K562 (cell line): ENCODE data around the gene AP1M1. TPM values are rescaled to one million over a fixed set of nuclear protein-coding genes. Genes with fewer than 3 reads are reported as not detected.

Experiments used
- ARID3B ChIP-seq: fragments of 250-450 bp; sonication (Bioruptor Pico); IDR thresholded peaks from 2 replicates; pipeline ENCODE4 v1.4.0; 2020; ENCODE audit warnings: borderline replicate concordance
- BRF2 ChIP-seq: IDR thresholded peaks from 3 replicates; pipeline ENCODE4 v1.6.1; 2011; ENCODE audit warnings: borderline replicate concordance, mild to moderate bottlenecking; ENCODE audit not compliant: insufficient read length, insufficient read depth
- ETS1 ChIP-seq: conservative IDR thresholded peaks from 2 replicates; pipeline ENCODE4 v1.6.1; 2011; ENCODE audit warnings: low read depth, mild to moderate bottlenecking, low read length; ENCODE audit not compliant: control insufficient read depth
- ETV1 ChIP-seq: fragments of 450-650 bp; conservative IDR thresholded peaks from 2 replicates; pipeline ENCODE4 v1.6.1; 2016; ENCODE audit warnings: missing genetic modification characterization, control low read depth, low read depth, missing compliant biosample characterization
- HBP1 ChIP-seq: fragments of 450-650 bp; formaldehyde crosslinking; IDR thresholded peaks from 2 replicates; pipeline ENCODE4 v1.4.0; 2022; ENCODE audit warnings: missing genetic modification characterization
- HDAC1 ChIP-seq, 2 experiments: fragments of 450-650 bp; IDR thresholded peaks; 2 replicates each; pipeline ENCODE4 v1.6.1; 2016 to 2017; ENCODE audit warnings: inconsistent platforms in 1 of 2, mild to moderate bottlenecking in 1 of 2, moderate library complexity in 1 of 2
- KLF1 ChIP-seq: fragments of 450-650 bp; IDR thresholded peaks from 2 replicates; pipeline ENCODE4 v1.6.1; 2016; ENCODE audit warnings: missing genetic modification characterization, missing compliant biosample characterization
- MAZ ChIP-seq, 2 experiments: fragments of 450-650 bp in 1 of 2; sonication (generic) in 1 of 2; formaldehyde crosslinking; IDR thresholded peaks in 1 of 2; conservative IDR thresholded peaks in 1 of 2; 2 replicates each; pipeline versions ENCODE4 v1.4.0 to v1.5.0; 2020; ENCODE audit warnings: mild to moderate bottlenecking in 1 of 2, missing genetic modification reagents in 1 of 2
- MBD2 ChIP-seq: sonication (generic); IDR thresholded peaks from 2 replicates; pipeline ENCODE4 v1.6.1; 2016; ENCODE audit warnings: low read depth, borderline replicate concordance
- NCOA6 ChIP-seq: fragments of 450-650 bp; IDR thresholded peaks from 2 replicates; pipeline ENCODE4 v1.6.1; 2017; ENCODE audit warnings: mild to moderate bottlenecking
- NONO ChIP-seq, 2 experiments: fragments of 200-400 bp in 1 of 2; fragments of 450-650 bp in 1 of 2; formaldehyde crosslinking in 1 of 2; IDR thresholded peaks; 2 replicates each; pipeline ENCODE4 v1.6.1; 2017; ENCODE audit warnings: low read depth in 2 of 2, mild to moderate bottlenecking in 2 of 2, moderate library complexity in 2 of 2, low read length in 1 of 2
- POLR2H ChIP-seq: IDR thresholded peaks from 2 replicates; pipeline ENCODE4 v1.6.1; 2016; ENCODE audit warnings: missing genetic modification characterization, low read depth, mild to moderate bottlenecking, control low read depth, missing compliant biosample characterization, moderate library complexity
- SLC30A9 ChIP-seq: fragments of 250-450 bp; sonication (Bioruptor Pico); IDR thresholded peaks from 2 replicates; pipeline ENCODE4 v1.8.0; 2022; ENCODE audit warnings: mild to moderate bottlenecking, moderate library complexity
- TAF7 ChIP-seq: fragments of 450-650 bp; IDR thresholded peaks from 2 replicates; pipeline ENCODE4 v1.6.1; 2016; ENCODE audit warnings: missing genetic modification characterization, missing compliant biosample characterization
- TEAD2 ChIP-seq: fragments of 450-650 bp; IDR thresholded peaks from 2 replicates; pipeline ENCODE4 v1.6.1; 2016; ENCODE audit warnings: missing genetic modification characterization, control low read depth, missing compliant biosample characterization
- TRIM24 ChIP-seq, 2 experiments: fragments of 450-650 bp; IDR thresholded peaks; 2 replicates each; pipeline ENCODE4 v1.6.1; 2016
- ZBTB2 ChIP-seq: fragments of 450-650 bp; IDR thresholded peaks from 2 replicates; pipeline ENCODE4 v1.6.1; 2016; ENCODE audit warnings: antibody characterized with exemption
- ZFP36 ChIP-seq: fragments of 150-350 bp; IDR thresholded peaks from 2 replicates; pipeline ENCODE4 v1.6.1; 2018; ENCODE audit warnings: low read length, low read depth; ENCODE audit not compliant: partially characterized antibody
- ZNF124 ChIP-seq: sonication (generic); formaldehyde crosslinking; IDR thresholded peaks from 2 replicates; pipeline ENCODE4 v1.8.1; 2022; ENCODE audit warnings: missing genetic modification reagents
- ZNF57 ChIP-seq: fragments of 450-650 bp; formaldehyde crosslinking; IDR thresholded peaks from 2 replicates; pipeline ENCODE4 v1.4.0; 2020; ENCODE audit warnings: mild to moderate bottlenecking, moderate library complexity
- ZNF696 ChIP-seq: fragments of 250-450 bp; sonication (Bioruptor Pico); conservative IDR thresholded peaks from 2 replicates; pipeline ENCODE4 v1.4.0; 2020; ENCODE audit warnings: mild to moderate bottlenecking, moderate library complexity
- ZNF764 ChIP-seq: fragments of 250-450 bp; sonication (Bioruptor Pico); IDR thresholded peaks from 2 replicates; pipeline ENCODE4 v1.4.0; 2020; ENCODE audit warnings: low read depth, mild to moderate bottlenecking, moderate library complexity
- polyA plus RNA-seq, 8 experiments: library from polyadenylated mRNA; depleted of rRNA in 4 of 8; stranded (reverse) in 5 of 8; unstranded in 3 of 8; fragments of >200 nt; fragmentation: Nextera tagmentation in 2 of 8; fragmentation: Illumina TruSeq in 1 of 8; extraction: Ambion mirVana in 2 of 8; extraction: Trizol in 1 of 8; gene quantifications; 2 replicates each; pipeline versions ENCODE4 v1.2.1 to v1.2.3, GENCODE V29; 2011 to 2014; ENCODE audit warnings: inconsistent platforms in 1 of 8, missing spikeins in 1 of 8
- total RNA-seq, 7 experiments: library from RNA; depleted of rRNA in 6 of 7; stranded (reverse); fragments of >200 nt in 6 of 7; fragmentation: Illumina TruSeq in 2 of 7; extraction: Trizol in 2 of 7; gene quantifications; 2 replicates each; pipeline versions ENCODE4 v1.2.1 to v1.2.3, GENCODE V29; 2011 to 2021; ENCODE audit warnings: low replicate concordance in 1 of 7

AP1M1 gene
- total and polyA plus RNA-seq, 9 of the 15 experiments (the other 6 are each of a cell fraction or from before 2014, with no cell fraction given), result 0.87 to 56.2 (median 29.1) TPM

GRCh38 chr19:16185123-16185767, 12.5 kb upstream of the AP1M1 start, which contains the start of gene FAM32A (continued):
- TF ChIP-seq ARID3B (CRISPR knock-in tag) (no peak), BRF2 (no peak), SLC30A9 (CRISPR knock-in tag) (no peak), MBD2 (peak; percentile 88), ZNF57 (no peak), ZBTB2 (peak; percentile 83; the same call in 1 of the 2 replicates), NCOA6 (no peak), MAZ (CRISPR knock-in tag; conservative IDR thresholded peaks at IDR 0.05 in 1 of 2, IDR thresholded peaks at IDR 0.05 in 1 of 2) (no peak), TEAD2 (no peak), ZNF124 (CRISPR knock-in tag) (no peak), KLF1 (peak; percentile 94), TAF7 (tag) (peak; percentile 66), NONO (IDR thresholded peaks at IDR 0.05; ENCODE audit: low read depth in 2 of 2, low read length in 1 of 2) (no peak), HDAC1 (IDR thresholded peaks at IDR 0.05) (peak in 1 of 2 experiments; percentile 68; a peak in 1 of 4 replicates), HBP1 (CRISPR knock-in tag) (no peak), TRIM24 (IDR thresholded peaks at IDR 0.05) (no peak), ETS1 (peak; percentile 41; the same call in 1 of the 2 replicates), POLR2H (tag) (no peak), ETV1 (tag) (peak; percentile 72), ZNF764 (CRISPR knock-in tag) (no peak), ZFP36 (peak; percentile 88), ZNF696 (CRISPR knock-in tag) (no peak)
